Neural crest cell (in vitro differentiated cells): ENCODE data around the gene HDAC4. TPM values are rescaled to one million over a fixed set of nuclear protein-coding genes. Genes with fewer than 3 reads are reported as not detected.

Experiments used
- DNase-seq: peaks from one replicate; pipeline ENCODE4 v3.0.0; 2021; ENCODE audit warnings: low read depth, mixed read lengths, low spot score
- H3K27ac Mint-ChIP-seq: one replicate; pipeline ENCODE4 v1.8.0; 2021; ENCODE audit warnings: mild to moderate bottlenecking, mixed read lengths; ENCODE audit not compliant: unreplicated experiment
- H3K27me3 Mint-ChIP-seq: 2 replicates; pipeline ENCODE4 v1.8.0; 2021; ENCODE audit warnings: low read depth, mild to moderate bottlenecking, mixed read lengths
- H3K36me3 Mint-ChIP-seq: 2 replicates; pipeline ENCODE4 v1.8.0; 2021; ENCODE audit warnings: low read depth, mild to moderate bottlenecking, mixed read lengths
- H3K4me1 Mint-ChIP-seq: 2 replicates; pipeline ENCODE4 v1.8.0; 2021; ENCODE audit warnings: mixed read lengths
- H3K4me3 Mint-ChIP-seq: one replicate; pipeline ENCODE4 v1.8.0; 2021; ENCODE audit warnings: mild to moderate bottlenecking, mixed read lengths
- H3K9me3 Mint-ChIP-seq: 2 replicates; pipeline ENCODE4 v1.8.0; 2021; ENCODE audit warnings: mixed read lengths
- CTCF ChIP-seq: fragments of 200-600 bp; sonication (generic); conservative IDR thresholded peaks from 2 replicates; pipeline ENCODE4 v1.5.0; 2021; ENCODE audit warnings: antibody characterized with exemption, mild to moderate bottlenecking
- total RNA-seq: library from RNA; stranded (reverse); gene quantifications from 2 replicates; pipeline ENCODE4 v1.2.1, GENCODE V29; 2021

HDAC4 gene
- total RNA-seq, 1 donor from 2014 or later = 52.1 TPM

DNA sequence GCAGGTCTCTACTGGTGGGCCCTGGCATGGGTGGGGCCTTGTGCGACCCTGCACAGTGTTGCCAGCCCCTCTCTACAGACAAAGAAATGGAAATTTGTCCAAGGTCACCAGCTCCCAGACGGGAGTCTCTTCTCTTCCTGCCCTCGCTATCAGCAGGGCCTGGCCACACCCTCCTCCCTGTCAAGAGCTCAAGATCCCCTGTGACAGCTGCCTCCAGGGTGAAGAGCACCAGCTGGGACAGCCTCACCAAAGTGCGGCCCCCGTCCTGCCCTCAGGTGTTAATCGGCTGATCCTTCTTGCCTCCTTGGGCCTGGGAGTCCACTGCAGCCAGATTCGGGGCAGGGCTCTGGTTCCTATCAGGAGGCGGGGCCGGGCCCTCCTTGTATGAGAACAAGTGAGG, 293.9 kb downstream of the HDAC4 start:
- no peaks in the 10 kb centered on the region for H3K27me3 Mint-ChIP-seq
- DNase-seq = no peak
- H3K9me3 Mint-ChIP-seq = no peaks in the 10 kb centered on the region
- no peak for TF ChIP-seq CTCF
- H3K4me1 Mint-ChIP-seq = no peaks in the 10 kb centered on the region
- no peak overlapping the region for H3K27ac Mint-ChIP-seq
- no peak overlapping the region for H3K4me3 Mint-ChIP-seq
- peaks cover 3% of the 10 kb centered on the region for H3K36me3 Mint-ChIP-seq

DNA sequence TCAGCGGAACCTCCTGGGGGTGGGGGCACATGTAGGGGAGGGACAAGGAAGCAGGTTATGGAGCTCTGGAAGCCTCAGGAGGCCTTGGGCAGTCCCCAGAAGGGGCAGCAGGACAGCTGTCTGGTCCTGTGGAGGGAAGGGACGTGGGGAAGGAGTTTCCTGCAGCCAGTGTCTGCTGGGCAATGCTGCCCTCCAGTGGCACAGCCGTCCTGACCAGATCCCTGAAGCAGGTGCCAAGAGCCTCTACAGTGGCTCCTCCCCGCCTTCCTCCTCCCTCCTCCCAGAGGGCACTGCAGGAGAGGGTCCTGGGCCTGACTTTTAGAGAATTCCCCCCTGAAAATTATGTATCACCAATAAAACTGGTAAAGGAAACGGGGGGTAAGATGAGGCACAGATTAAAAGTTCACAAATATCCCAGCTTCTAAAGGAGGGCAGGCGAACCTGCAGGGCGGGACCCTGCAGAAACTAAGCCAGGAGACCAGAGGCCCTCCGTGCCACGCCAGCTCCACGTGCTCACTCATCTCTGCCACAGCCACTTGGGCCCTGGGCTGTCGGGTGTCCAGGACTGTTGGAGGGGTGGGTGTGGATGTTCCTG, 294.4 kb downstream of the HDAC4 start:
- Mint-ChIP-seq H3K4me1 (no peaks in the 10 kb centered on the region), H3K9me3 (no peaks in the 10 kb centered on the region), H3K27me3 (no peaks in the 10 kb centered on the region), H3K4me3 (no peak overlapping the region), H3K27ac (no peak overlapping the region), H3K36me3 (peaks cover 3% of the 10 kb centered on the region)
- peak; percentile 65 for TF ChIP-seq CTCF
- DNase-seq = peak; percentile 53

DNA sequence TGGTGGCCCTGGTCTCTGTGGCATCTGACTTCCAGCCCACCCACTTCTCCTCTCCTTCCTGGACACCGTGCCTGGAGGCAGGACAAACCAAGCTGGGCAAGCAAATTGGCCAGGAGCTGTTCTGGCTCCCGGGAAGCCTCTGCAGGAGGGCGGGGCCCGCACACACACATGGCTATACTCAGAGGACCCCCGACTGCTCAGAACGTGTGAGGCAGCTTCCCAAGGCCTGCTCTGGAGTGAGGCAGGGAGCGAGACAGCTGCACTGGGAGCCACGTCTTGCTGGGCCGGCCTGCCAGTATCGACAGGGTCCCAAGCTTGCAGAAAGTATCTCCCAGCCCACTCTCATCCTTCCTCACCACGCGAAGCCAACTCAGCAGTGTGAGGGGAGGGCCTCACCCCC, 295.6 kb downstream of the HDAC4 start:
- TF ChIP-seq CTCF = no peak
- no peak for DNase-seq
- Mint-ChIP-seq H3K4me1 (no peaks in the 10 kb centered on the region), H3K4me3 (no peak overlapping the region), H3K27ac (no peak overlapping the region), H3K36me3 (peaks cover 3% of the 10 kb centered on the region), H3K27me3 (no peaks in the 10 kb centered on the region), H3K9me3 (no peaks in the 10 kb centered on the region)

- no peak overlapping the region for H3K27ac Mint-ChIP-seq
- peaks cover 3% of the 10 kb centered on the region for H3K36me3 Mint-ChIP-seq
Measured at GRCh38 chr2:239104800-239105199, 296.0 kb downstream of the HDAC4 start.

GRCh38 chr2:239103125-239104098, 297.4 kb downstream of the HDAC4 start:
- no peak overlapping the region for H3K4me3 Mint-ChIP-seq
- no peaks in the 10 kb centered on the region for H3K27me3 Mint-ChIP-seq
- TF ChIP-seq CTCF = no peak
- H3K36me3 Mint-ChIP-seq = peaks cover 3% of the 10 kb centered on the region
- no peaks in the 10 kb centered on the region for H3K9me3 Mint-ChIP-seq
- no peak overlapping the region for H3K27ac Mint-ChIP-seq
- no peaks in the 10 kb centered on the region for H3K4me1 Mint-ChIP-seq
- no peak for DNase-seq

More at GRCh38 chr2:239104800-239105199, 296.0 kb downstream of the HDAC4 start:
- no peak for TF ChIP-seq CTCF
- no peaks in the 10 kb centered on the region for H3K9me3 Mint-ChIP-seq
- DNase-seq = no peak
- H3K27me3 Mint-ChIP-seq = no peaks in the 10 kb centered on the region
- H3K4me3 Mint-ChIP-seq = no peak overlapping the region
- no peaks in the 10 kb centered on the region for H3K4me1 Mint-ChIP-seq
